ENCODE data around the gene DDX41. TPM values are rescaled to one million over a fixed set of nuclear protein-coding genes. Genes with fewer than 3 reads are reported as not detected.

The DDX41 gene
- total RNA-seq, 1 donor from 2014 or later = 174 TPM

DNA sequence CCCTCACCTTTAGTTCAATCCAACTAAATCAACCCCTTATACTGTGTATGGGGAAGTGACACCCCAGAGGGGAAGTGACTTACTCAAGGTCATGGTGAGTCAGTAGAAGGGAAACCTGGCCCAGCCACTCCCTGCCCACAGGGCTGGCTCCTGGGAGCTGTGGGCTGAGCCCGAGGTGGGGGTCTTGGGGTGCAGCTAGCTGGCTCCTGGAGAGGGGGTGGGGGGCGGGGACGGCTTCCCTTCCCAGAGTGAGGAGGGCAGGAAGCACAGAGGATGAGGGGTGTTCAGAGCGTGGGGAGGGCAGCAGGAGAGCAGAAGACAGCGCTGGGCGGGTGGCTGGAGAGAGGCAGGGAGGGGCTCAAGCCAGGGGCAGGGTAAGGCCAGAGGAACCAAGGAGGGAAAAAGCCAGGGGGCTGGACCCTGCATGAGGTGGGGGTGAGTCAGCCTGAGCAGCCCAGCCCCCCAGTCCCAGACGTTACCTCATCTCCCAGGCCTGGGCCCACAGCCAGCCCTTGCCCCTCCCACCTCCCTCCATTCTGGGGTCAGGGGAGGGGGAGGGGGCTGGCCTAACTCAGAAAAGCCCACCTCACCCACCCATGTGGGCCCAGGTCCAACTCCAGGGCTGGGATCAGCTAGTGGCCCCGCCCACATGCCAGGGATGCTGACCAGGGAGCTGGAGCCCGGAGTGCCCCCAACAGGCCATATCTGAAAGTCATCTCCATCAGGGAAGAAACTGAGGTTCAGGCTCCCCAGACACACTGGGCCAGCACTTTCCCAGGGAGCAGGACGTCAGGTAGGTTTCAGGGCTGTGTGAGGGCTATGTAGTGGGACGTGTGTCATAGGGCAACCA is 22.2 kb downstream of the DDX41 start:
- TF ChIP-seq, protein P1, sequence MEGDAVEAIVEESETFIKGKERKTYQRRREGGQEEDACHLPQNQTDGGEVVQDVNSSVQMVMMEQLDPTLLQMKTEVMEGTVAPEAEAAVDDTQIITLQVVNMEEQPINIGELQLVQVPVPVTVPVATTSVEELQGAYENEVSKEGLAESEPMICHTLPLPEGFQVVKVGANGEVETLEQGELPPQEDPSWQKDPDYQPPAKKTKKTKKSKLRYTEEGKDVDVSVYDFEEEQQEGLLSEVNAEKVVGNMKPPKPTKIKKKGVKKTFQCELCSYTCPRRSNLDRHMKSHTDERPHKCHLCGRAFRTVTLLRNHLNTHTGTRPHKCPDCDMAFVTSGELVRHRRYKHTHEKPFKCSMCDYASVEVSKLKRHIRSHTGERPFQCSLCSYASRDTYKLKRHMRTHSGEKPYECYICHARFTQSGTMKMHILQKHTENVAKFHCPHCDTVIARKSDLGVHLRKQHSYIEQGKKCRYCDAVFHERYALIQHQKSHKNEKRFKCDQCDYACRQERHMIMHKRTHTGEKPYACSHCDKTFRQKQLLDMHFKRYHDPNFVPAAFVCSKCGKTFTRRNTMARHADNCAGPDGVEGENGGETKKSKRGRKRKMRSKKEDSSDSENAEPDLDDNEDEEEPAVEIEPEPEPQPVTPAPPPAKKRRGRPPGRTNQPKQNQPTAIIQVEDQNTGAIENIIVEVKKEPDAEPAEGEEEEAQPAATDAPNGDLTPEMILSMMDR (conservative IDR thresholded peaks at IDR 0.05; ENCODE audit: low read depth, low read length) = peak; percentile 49
- peak overlapping the region; percentile 10 for H3K4me3 ChIP-seq (ENCODE audit: low read depth, low read length)
- no peak for DNase-seq (ENCODE audit: low read depth)

DNA sequence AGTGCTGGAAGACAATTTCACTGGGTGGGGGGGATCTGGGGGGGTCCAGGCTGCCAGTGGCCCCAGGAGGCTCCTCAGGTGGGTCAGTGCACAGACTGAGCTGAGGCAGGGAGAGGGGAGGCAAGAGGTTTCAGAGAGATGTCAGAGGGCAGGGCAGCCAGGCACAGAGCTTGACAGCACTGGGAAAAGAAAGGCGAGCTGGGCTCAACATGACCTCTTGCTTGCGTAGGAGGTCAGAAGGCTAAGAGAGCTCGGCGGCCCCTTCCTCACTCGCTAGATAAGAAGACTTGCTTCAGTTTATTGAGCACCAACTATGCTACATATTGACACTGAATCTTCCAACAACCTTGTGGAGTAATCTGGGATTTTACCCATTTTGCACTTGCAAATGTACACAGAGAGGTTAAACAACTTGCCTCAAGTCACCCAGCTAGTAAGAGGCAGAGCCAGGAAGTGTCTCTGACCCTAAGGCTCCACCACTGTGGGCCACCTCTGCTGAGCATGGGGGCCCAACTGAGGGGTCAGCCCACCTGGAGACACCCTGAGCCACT is 22.9 kb downstream of the DDX41 start:
- DNase-seq (ENCODE audit: low read depth) = no peak
- peak overlapping the region; percentile 10 for H3K4me3 ChIP-seq (ENCODE audit: low read depth, low read length)
- TF ChIP-seq, protein P1 (conservative IDR thresholded peaks at IDR 0.05; ENCODE audit: low read depth, low read length) = no peak

DNA sequence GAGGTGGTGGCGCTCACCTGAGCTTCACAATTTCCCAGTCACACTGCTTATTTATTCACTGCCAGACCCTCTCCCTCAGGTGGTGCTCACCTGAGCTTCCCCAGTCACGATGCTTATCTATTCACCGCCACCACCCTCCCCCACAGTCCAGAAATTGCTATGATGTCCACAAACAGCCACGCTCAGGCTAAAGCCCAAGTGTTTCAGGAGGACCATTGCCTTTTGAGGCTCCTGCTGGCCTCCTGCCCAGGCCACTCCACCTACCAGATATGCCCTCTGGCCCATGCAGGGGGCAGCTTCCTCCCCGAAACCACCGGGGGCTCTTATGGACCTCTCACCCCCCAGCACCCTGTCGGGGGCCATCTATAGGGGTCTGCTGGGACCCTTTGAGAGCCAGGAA is 23.9 kb downstream of the DDX41 start:
- TF ChIP-seq, protein P1 (conservative IDR thresholded peaks at IDR 0.05; ENCODE audit: low read depth, low read length) = no peak
- DNase-seq (ENCODE audit: low read depth) = no peak
- H3K4me3 ChIP-seq (ENCODE audit: low read depth, low read length) = no peak overlapping the region

DNA sequence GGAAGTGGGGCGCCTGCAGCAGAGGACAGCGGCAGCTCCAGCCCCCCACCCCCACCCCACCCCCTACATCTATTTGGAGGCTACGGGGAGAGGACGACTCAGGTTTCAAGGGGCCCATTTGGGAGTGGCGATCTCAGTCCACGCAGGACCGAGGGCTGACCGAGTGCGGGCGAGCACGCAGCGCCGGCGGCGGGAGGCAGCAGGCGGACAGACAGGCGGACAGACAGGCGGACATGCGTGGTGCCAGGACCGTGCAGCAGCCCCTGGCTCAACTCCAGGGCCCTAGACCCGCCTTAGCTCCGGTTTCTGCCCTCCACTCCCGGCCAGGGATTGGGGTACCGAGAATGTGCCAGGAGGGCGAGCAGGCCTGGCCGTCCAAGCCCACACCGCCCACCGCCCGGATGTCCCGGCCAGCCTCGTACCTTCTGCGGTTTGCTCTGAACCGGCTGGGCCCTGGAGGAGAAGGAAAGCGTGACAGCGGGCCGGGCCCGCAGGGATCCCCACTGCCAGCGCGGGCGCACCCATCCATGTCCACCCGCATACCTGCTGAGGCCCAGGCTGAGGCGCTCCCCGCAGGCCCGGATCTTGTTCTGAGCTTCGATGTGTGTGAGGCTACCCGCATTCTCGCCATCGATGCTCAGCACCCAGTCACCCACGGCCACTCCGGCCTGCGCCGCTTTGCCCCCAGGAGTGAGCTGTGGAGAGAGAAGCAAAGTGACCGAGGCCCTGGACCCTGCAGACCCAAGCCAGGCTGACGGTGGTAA is 24.6 kb downstream of the DDX41 start:
- H3K4me3 ChIP-seq (ENCODE audit: low read depth, low read length) = no peak overlapping the region
- no peak for DNase-seq (ENCODE audit: low read depth)
- TF ChIP-seq, protein P1 (conservative IDR thresholded peaks at IDR 0.05; ENCODE audit: low read depth, low read length) = no peak

DNA sequence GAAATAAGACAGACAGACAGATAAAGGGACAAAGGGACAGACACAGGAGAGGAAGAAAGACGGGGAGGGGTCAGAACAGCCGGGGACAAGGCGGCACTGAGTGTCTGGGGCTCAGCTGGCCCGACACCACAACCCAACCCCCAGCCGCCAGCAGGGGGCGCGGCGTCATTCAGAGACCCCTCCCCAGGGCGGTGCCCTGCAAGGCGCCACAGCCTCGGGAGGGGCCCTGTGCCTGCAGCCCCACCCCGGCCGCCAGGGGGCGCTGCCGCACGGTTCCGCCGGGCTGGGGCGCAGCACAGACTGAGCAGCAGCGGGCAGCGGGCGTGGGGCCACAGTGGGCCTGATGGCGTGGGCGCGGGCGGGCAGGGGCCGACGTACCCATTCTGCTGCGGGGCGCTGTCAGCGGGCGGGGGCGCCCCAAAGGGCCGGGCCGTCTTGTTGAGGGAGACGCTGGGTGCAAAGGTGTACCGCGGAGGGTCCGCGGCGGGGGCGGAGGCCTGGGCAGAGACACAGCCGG is 25.3 kb downstream of the DDX41 start:
- TF ChIP-seq, protein P1 (conservative IDR thresholded peaks at IDR 0.05; ENCODE audit: low read depth, low read length) = peak; percentile 53
- H3K4me3 ChIP-seq (ENCODE audit: low read depth, low read length) = no peak overlapping the region
- no peak for DNase-seq (ENCODE audit: low read depth)

DNA sequence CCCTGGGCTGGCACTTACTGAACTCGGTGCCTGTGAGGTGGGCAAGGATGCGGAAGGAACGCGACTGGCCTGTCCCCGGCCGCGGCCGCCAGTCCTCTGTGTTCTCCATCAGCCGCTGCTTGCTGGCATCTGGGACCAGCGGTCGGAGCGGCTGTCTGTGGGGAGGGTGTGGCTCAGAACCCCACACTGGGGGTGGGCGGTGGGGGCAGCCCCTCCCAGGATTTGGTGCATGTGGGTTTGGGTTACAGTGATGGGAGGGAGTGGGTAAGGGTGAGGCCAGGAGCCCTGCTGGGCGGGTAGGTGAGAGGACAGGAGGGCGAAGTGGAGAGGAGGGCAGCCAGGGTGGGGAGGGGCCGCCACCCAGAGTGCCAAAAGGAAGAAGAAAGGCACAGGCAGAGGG is 25.8 kb downstream of the DDX41 start:
- TF ChIP-seq, protein P1 (conservative IDR thresholded peaks at IDR 0.05; ENCODE audit: low read depth, low read length) = no peak
- no peak for DNase-seq (ENCODE audit: low read depth)
- H3K4me3 ChIP-seq (ENCODE audit: low read depth, low read length) = no peak overlapping the region
